GM19372 (cell line): Measurements from ENCODE around the gene WBP1.
"Not testable (repeated sequence)": the region's sequence is repeated elsewhere in the genome, so short reads cannot be mapped to it uniquely, and the experiment has no call there.

Experiments
- ATAC-seq: cut with Tn5 transposase; IDR thresholded peaks from one replicate; pipeline ENCODE4 v1.9.1; 2021; ENCODE audit warnings: mild to moderate bottlenecking, low read depth, moderate library complexity; ENCODE audit not compliant: unreplicated experiment

WBP1 gene

DNA sequence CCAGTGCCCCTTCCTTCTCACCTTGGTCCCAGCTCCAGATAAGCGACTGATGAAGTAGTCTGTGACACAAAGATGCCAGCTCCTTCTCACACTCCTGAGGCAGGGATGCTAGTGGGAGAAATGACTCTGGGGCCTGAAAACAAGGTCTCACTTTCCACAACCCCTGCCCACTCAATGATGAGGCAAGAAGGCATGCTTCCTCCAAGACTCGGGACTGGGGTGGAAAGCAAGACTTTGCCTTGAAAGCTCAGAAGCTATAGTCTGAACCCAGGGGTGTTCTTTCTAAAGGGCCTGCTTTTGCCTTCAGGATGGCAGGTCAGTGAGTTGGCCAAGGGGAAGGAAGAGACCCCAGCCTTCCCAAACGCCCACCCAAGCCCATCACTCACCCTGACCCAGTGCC, 23.2 kb downstream of the WBP1 start:
- no peak for ATAC-seq

DNA sequence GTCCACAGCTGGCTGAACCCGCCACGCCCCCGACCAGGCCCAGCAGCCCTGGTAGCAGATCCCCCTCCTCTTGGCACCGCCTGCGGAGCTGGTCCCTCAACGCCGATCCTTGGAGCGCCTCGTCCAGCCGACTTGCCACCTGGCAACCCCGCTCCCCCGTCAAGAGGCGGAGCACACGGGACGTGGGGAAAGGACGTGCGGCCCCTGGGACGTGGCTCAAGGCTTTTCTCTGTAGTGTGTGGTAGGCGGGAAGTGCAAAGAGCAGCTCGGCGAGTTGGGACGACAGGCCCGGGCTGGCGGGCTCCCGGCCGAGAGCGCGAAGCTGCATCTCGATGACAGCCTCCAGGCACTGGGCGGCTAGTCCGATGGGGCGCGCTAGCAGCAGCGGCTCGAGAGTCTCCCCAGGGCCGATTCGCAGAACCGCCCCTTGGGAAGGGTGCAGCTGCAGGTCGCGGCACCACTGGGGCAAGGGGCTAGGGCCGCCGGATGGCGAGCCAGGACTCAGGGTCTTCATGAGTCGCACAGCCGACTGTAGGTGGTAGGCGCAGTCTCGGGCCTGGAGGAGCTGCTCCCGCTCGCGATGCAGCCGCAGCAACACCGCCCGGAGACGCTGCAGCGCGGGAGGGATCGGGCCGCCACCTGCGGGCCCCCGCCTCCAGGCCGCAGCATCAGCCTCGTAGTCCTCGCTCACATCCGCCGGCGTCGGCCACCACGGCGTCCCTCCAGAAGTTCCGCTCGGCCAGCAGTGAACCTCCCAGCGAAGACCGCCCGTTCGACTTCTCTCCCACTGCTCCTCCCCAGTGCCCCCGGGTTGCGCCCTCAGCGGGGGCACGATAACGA, 23.9 kb downstream of the WBP1 start:
- peak; percentile 50 for ATAC-seq

DNA sequence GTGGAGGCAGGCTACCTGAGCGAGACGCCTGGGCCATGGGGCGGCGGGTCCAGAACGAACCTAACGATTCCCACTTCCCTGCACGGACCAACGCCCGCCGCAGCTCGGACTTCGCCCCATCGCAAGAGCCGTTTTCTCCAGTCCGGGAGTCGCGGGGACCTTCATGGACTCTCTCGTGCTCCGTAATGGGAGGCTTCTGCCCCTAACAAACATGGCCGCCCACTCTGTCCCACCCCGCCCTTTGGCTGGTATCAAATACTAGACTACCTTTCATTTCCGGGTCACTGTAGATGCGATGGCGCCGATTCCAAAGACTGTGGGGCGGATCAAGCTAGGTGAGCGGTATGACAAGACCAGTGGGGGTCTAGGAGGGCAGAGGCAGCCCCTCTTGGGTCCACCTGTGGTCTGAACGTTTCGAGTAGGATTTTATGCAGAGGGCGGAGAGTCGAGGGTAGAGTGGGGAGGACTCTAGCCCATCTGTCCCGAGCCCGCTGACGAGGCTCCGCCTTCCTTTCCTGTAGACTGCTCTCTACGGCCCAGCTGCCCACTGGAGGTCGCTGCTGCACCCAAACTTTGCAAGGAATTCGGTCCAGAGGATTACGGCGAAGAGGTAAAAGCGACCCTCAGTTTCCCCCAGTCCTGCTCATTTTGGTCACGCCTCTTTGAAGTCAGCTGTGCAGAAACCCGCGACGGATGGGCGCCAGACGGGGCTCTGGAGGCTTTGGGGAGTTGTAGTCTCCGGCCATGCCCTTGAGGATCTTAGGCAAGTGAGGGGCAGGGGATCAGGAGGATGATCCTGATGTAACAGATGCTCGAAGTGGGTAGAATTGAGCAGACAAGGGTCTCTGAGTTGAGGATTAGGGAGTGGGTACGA, 24.8 kb downstream of the WBP1 start, which contains the start of the genes CCDC142 and TTC31:
Gene CCDC142, minus strand, starts transcription at position 198 of the 874 bp plus-strand sequence. Its CDS starts 161 bp downstream, at position 37.
Gene TTC31, plus strand, starts transcription at position 281 of the 874 bp plus-strand sequence. Its CDS starts 15 bp downstream, at position 296.
- peak; percentile 82 for ATAC-seq

DNA sequence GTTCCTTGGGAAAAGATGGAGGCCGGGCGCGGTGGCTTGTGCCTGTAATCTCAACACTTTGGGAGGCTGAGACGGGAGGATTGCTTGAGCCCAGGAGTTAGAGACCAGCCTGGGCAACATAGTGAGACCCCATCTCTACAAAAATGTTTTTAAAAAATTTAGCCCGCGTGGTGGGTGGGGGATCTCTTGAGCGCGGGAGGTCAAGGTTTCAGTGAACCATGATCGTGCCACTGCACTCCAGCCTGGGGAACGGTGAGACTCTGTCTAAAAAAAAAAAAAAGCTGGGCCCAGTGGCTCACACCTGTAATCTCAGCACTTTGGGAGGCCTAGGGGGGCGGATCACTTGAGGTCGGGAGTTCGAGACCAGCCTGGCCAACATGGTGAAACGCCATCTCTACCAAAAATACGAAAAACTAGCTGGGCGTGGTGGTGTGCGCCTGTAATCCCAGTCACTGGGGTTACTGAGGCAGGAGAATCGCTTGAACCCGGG, 25.5 kb downstream of the WBP1 start:
- ATAC-seq = not testable (repeated sequence)

DNA sequence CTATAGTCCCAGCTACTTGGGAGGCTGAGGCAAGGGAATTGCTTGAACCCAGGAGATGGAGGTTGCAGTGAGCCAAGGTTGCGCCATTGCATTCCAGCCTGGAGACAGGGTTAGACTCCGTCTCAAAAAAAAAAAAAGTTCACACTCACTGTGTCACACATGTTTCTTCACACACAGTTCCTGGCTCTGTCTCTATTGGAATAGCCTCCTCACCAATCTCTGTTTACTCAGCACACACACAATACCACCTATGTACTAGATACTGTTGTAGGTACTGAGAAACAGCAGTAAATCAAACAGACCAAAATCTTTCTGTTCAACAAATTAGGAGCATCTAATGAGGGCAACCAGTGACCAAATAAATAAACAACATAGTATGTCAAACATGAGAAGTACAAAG, 27.9 kb downstream of the WBP1 start:
- ATAC-seq = no peak

DNA sequence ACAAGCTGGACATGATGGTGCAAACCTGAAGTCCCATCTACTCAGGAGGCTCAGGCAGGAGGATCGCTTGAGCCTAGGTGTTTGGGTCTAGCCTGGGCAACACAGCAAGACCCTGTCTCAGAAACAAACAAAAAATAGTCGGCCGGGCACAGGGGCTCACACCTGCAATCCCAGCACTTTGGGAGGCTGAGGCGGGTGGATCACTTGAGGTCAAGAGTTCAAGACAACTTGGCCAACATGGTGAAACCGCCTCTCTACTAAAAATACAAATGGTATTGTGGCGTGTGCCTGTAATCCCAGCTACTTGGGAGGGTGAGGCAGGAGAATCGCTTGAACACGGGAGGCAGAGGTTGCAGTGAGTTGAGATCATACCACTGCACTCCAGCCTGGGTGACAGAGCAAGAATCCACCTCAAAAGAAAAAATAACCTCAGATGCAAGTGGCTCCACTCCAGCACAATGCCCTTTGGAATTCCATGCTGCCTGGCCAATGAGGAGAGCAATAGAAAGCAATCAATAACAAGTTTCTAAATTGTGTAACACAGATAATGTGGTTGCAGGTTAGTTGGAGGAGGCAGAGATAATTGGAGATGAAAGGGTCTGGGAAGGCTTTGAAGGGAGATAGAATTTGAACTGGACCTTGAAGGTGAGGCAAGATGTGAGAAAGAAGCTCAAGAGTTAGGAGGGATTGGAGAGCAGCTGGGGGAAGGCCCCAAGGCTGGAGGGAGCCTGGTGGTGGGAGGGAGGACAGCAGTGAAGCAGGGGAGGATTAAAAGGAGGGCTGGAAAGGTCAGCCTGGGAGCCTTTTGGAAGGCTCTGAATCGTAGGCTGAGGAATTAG, 30.6 kb downstream of the WBP1 start:
- no peak for ATAC-seq

DNA sequence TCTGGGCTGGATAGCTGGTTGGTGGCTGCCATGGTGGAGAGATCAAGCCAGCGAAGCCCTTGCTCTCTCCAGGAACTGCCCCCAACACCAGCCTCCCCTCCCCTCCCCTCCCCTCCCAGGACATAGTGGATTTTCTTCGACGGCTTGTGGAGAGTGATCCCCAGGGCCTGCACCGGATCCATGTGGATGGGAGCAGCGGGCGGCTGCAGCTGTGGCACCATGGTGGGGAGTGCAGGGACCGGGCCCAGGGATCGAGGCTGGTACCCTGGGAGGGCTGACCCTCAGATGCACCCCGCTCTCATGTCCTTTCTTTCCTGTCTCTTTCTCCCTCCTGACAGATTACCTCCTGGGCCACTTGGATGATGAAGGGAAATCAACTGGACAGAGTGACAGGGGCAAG, 31.7 kb downstream of the WBP1 start:
- no peak for ATAC-seq

DNA sequence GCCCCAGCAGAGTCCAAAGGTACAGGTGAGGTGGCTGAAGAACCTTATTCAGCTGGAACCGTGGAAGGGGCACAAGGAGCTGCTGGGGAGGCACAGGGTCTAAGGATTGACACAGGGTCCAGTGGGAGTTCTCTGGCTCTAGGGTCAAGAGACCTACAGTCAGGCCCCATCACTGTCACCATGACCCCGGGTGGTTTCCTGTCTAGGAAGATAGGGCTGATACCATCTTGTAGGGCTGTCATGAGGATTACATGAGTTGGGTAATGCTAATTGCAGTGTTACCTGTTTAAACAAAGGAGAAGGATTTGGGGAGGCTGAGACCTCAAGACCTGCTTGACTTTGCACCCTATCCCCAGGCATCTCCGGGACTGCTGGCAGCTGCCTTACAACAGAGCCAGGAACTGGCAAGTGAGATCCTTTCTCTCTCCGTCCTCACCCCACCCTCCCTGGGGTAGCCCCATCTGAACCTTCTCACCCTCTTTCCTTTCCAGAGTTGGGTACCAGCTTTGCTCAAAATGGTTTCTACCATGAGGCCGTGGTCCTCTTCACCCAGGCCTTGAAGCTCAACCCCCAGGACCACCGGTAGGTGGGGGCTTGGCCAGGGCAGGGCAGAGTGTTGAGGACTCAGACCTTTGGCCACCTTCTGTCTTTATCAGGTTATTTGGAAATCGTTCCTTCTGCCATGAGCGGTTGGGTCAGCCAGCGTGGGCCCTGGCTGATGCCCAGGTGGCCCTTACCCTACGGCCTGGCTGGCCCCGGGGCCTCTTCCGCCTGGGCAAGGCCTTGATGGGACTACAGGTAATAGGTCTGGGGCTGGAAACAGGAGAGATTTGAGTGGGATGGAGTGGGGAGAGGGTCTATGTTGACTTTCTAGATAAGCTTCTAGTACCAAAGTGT, 33.7 kb downstream of the WBP1 start:
- ATAC-seq = no peak

DNA sequence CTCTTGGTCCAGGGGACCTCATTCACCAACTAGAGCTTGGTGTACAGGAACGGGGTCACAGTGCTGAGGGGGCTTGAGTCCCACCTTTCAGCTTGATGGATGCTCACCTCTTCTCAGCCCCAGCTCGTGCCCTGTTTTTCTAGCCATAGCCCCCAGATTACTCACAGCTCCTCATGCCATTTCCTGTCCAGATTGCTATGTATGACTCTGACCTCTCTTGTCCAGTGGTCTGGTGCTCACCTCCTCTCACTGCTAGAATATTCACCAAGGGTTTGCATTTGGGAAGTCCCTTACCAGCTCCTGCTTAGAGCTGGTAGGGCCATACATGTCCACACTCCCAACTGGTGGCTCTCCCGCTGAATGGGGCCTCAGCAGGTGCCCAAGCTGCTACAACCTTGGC, 35.3 kb downstream of the WBP1 start:
- ATAC-seq = no peak

DNA sequence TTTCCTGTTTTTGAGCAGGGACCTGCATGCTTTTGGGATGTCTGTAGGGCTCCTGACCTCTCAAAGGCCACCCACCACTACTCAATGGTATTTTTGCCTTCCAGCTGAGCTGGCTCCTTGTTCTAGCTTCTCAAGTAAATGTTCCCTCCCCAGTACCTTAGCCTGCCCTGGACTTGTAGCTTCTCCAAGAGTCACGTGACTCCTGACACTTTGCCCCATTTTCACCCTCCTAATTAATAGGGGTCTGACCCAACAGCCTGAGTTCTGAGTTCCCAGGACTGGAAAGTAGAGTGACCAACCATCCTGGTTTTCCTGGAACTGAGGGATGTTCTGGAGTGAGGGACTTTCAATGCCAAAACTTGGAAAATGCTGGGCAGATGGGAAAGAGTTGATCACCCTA, 37.2 kb downstream of the WBP1 start:
- no peak for ATAC-seq

DNA sequence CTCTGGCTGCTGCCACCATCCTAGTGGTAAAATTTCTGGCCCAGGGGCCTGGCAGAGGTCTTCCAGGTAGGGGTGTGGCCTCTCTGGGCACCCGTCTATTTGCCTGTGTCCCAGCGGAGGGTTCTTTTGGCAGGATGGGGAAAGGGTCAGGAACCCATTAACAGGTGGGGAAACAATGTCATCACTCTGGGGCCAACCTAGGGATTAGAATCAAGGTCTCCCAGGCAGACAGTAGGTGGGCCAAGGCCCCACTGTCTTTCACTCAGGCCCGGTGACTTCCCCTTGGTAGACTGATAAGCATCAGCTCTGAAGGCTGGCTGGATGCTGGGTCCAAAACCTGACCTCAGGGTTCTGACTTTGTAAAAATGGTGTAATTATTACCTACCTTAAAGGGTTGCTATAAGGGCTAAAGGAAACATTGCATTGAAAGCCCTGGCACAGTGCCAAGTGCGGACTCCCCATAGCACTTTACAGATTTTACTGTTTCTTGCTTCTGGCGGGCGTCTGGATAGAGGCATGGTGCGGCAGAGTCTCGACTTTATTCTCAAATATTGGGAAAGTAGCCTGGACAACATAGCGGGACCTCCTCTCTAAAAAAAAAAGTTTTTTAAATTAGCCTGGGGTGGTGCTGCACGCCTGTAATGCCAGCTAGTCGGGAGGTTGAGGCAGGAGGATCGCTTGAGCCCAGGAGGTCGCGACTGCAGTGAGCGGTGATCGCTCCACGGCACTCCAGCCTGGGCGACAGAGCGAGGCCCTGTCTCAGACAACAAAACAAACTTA, 38.9 kb downstream of the WBP1 start:
- ATAC-seq = no peak

DNA sequence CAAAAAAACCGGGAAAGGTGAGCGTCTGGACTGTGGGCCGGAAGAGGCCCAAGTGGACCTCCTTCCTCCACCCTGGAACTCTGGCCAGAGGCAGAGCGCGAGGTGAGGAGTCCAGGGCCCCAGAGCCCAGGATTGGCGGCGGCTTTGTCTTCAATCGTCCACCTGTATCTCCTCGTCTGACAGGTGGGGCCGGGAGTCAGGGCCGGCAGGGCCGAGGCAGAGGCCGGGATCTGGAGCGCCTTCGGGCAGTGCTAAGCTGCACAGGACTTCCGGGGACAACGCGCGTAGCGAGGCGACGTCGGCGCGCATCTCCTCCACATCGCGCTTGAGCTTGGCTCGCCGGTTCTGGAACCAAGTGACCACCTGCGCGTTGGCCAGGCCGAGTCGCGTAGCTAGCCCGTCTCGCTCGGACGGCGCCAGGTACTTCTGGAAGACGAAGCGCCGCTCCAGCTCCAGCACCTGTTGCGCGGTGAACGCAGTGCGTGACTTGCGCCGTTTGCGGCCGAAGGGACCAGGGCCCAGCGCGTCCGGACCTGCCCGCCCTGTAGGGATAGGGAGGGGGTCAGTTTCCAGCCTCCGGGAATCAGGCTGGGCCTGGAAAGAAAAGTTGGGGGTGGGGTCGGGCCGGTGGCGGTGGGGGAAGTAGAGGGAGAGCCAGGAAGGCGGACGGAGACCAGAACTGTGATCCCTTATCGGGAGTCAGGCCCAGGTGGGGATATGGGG, 39.7 kb downstream of the WBP1 start:
- ATAC-seq = no peak

DNA sequence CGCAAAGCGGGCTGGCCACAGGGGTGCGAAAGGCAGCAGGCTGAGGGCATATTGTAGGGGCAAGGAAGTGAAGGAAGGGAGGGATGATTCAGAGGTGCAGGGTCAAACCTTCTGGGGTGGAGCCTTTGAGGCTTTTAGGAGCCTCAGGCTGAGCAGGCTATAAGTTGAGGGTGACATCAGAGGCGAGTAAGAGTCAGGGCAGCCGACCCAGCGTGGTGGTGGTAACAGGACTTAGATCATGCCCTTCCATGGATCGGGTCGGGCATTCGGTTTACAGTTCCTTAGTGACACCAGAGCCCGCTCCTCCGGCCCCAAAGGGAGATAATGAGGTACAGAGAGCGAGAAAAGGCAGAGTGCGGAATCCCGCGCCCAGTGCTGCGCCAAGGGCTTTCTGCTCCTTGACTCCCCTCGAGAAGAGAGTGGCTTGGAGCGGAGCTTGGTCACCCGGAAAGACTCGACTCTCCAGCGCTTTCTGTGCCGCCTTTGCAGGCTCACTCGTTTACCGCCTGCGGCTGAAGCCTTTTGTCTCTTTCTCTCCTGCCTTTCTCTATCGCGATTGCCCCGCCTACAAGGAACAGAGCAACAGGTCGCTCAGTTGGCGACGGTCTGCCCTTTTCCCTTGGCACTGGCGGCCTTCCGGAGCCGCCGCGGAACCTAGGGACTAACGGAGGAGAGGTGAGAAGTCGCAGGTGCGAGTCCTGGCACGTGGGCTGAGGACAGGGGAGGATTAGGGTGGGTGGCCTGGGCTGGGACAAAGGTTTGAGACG, 40.4 kb downstream of the WBP1 start:
- no peak for ATAC-seq

DNA sequence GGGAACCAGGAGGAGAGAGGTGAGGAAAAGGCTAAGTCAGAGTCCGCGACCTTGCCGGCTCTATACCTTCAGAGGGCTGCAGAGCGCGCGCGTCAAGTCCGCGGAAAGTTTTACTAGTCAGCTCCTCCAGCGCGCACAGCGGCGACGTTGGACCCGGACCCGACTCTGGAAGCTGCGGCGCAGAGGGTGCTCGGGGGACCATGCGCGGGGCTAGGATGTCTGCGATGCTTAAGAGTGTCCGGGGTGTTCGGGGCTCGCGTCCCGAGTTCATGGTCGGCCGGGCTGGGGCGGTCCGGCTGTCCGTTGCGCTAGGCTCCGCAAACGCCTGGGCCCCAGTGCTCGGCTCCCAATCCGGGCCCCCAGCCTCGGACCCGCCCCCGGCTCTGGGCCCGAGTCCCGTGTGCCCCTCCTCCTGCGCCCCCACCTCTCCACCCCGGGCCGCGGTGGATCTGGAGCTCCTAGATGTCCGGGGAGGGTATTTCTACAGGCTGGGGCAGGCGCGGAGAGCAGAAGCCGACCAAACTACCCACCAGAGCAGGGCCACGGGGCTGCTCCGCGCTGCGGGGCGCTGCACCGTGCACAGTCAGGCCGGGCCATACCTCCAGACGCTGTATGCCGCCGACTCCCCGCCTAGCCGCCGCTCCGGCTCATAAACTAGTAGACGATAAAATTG, 41.2 kb downstream of the WBP1 start, which contains the start of gene LBX2:
Gene LBX2, minus strand, starts transcription at position 337 of the 673 bp plus-strand sequence. Its CDS starts 66 bp downstream, at position 271.
- no peak for ATAC-seq

DNA sequence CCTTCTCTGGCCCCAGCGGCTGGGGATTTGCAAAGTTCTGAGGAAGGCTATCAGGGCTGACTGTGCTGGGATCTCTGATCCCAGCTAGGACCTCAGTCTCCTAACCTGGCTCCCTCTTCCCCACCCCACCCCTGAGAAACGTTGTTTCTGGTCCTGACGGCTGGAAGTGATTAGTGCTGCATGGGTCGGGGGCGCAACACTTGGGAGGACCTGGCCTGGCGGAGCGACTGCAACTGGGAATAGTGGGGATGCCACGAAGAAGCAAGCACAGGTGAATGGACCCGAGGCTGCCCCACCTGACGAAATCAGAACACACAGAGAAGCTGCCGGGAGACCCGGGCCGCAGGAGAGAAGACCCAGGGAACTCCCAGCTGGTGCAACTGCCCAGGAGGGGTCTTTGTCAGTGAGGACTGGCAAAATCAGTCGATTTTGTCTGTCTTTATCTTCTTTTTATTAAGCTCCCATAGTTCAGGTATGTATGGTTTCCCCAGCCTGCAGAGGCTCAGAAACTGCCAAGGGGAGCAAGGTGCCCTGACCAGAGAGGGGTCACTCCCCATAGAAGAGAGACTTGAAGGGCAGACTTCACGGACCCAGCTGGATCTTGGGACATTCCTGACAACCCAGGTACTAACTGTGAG, 41.8 kb downstream of the WBP1 start:
- ATAC-seq = no peak

DNA sequence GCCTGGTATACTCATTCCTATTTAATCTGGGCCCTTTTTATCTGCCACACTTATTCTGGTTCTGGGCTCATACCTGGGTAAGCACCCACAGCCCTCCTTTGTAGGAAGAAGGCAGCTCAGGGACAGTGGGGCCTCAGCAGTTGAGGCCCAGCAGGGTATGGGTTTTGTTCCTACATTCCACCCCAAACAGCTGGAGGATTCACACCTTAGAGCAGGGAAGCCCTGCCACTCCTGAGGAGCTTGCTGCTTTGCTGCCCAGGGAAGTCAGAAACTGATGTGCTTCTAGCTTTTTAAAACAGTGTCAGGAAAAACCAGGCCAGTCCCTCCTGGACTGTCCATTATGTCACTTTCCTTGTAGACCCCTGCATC, 42.3 kb downstream of the WBP1 start:
- ATAC-seq = no peak
